GM18499 (cell line): ENCODE measurements around the gene PTPRN2.
"Not testable (repeated sequence)": the region's sequence is repeated elsewhere in the genome, so short reads cannot be mapped to it uniquely, and the experiment has no call there.

Experiments used
- ATAC-seq: cut with Tn5 transposase; IDR thresholded peaks from one replicate; pipeline ENCODE4 v1.9.1; 2021; ENCODE audit warnings: moderate number of reproducible peaks; ENCODE audit not compliant: insufficient read depth, unreplicated experiment

PTPRN2 gene

GRCh38 chr7:157609932-157610640 lies 977.5 kb downstream of the PTPRN2 start:
- ATAC-seq, result no peak

- ATAC-seq, result no peak
Observed at GRCh38 chr7:157609516-157609915, 978.1 kb downstream of the PTPRN2 start.

GRCh38 chr7:157607218-157607617 lies 980.4 kb downstream of the PTPRN2 start:
- no peak for ATAC-seq

- ATAC-seq, result no peak
Observed at GRCh38 chr7:157606140-157606539, 981.5 kb downstream of the PTPRN2 start.

- ATAC-seq, result no peak
Observed at GRCh38 chr7:157605638-157606037, 982.0 kb downstream of the PTPRN2 start.

- no peak for ATAC-seq
Observed at GRCh38 chr7:157604661-157605381, 982.8 kb downstream of the PTPRN2 start.

GRCh38 chr7:157603716-157604115 lies 983.9 kb downstream of the PTPRN2 start:
- no peak for ATAC-seq

GRCh38 chr7:157603005-157603404 lies 984.6 kb downstream of the PTPRN2 start:
- no peak for ATAC-seq

GRCh38 chr7:157602581-157602980 lies 985.0 kb downstream of the PTPRN2 start:
- ATAC-seq, result no peak

GRCh38 chr7:157602156-157602555 lies 985.5 kb downstream of the PTPRN2 start:
- ATAC-seq, result no peak

GRCh38 chr7:157601530-157601929 lies 986.1 kb downstream of the PTPRN2 start:
- ATAC-seq, result no peak

GRCh38 chr7:157599491-157599890 lies 988.1 kb downstream of the PTPRN2 start:
- ATAC-seq, result no peak

GRCh38 chr7:157597562-157597961 lies 990.1 kb downstream of the PTPRN2 start:
- no peak for ATAC-seq

GRCh38 chr7:157596881-157597280 lies 990.7 kb downstream of the PTPRN2 start:
- ATAC-seq, result no peak

- ATAC-seq, result no peak
Observed at GRCh38 chr7:157596471-157596870, 991.2 kb downstream of the PTPRN2 start.

- no peak for ATAC-seq
Observed at GRCh38 chr7:157596026-157596425, 991.6 kb downstream of the PTPRN2 start.

- no peak for ATAC-seq
Observed at GRCh38 chr7:157595086-157595855, 992.4 kb downstream of the PTPRN2 start.

- ATAC-seq, result no peak
Observed at GRCh38 chr7:157594306-157594705, 993.3 kb downstream of the PTPRN2 start.

GRCh38 chr7:157593541-157593940 lies 994.1 kb downstream of the PTPRN2 start:
- ATAC-seq, result no peak

- ATAC-seq, result not testable (repeated sequence)
Observed at GRCh38 chr7:157592636-157593320, 994.8 kb downstream of the PTPRN2 start.

GRCh38 chr7:157590526-157590925 lies 997.1 kb downstream of the PTPRN2 start:
- no peak for ATAC-seq
